Panc1 (cell line): ENCODE data around the gene TEX30.

ENCODE experiments used
- CTCF ChIP-seq: fragments of 450-650 bp; IDR thresholded peaks from 2 replicates; pipeline ENCODE4 v1.5.1; 2017; ENCODE audit warnings: mild to moderate bottlenecking
- POLR2AphosphoS5 ChIP-seq: IDR thresholded peaks from 2 replicates; pipeline ENCODE4 v1.6.1; 2012; ENCODE audit warnings: mild to moderate bottlenecking, low read depth, low read length, moderate library complexity
- REST ChIP-seq, 2 experiments: IDR thresholded peaks; 2 replicates each; pipeline ENCODE4 v1.6.1; 2011 to 2012; ENCODE audit warnings: low read depth in 2 of 2, control low read depth in 1 of 2, low read length in 1 of 2, mild to moderate bottlenecking in 1 of 2, moderate library complexity in 1 of 2; ENCODE audit not compliant: insufficient read depth in 1 of 2
- SIN3A ChIP-seq: IDR thresholded peaks from 2 replicates; pipeline ENCODE4 v1.6.1; 2012; ENCODE audit warnings: low read depth, mild to moderate bottlenecking, low read length, moderate library complexity, borderline replicate concordance; ENCODE audit not compliant: insufficient read depth
- TCF7L2 ChIP-seq: IDR thresholded peaks from 2 replicates; pipeline ENCODE4 v1.6.1; 2011; ENCODE audit warnings: mild to moderate bottlenecking, low read depth, low read length, inconsistent platforms

- TF ChIP-seq POLR2AphosphoS5 (no peak), CTCF (no peak), TCF7L2 (no peak), REST (IDR thresholded peaks at IDR 0.05; ENCODE audit: insufficient read depth in 1 of 2, low read depth in 2 of 2, low read length in 1 of 2) (no peak), SIN3A (no peak)
Observed at GRCh38 chr13:102779436-102780159, 6.0 kb upstream of the TEX30 start.
